ENCODE results near the gene RASSF1. TPM values are rescaled to one million over a fixed set of nuclear protein-coding genes. Genes with fewer than 3 reads are reported as not detected.
A peak's percentile ranks its signal among the peaks of the same experiment; 100 is the strongest.

RASSF1 gene
- total RNA-seq, 1 donor from 2014 or later = 27.8 TPM

DNA sequence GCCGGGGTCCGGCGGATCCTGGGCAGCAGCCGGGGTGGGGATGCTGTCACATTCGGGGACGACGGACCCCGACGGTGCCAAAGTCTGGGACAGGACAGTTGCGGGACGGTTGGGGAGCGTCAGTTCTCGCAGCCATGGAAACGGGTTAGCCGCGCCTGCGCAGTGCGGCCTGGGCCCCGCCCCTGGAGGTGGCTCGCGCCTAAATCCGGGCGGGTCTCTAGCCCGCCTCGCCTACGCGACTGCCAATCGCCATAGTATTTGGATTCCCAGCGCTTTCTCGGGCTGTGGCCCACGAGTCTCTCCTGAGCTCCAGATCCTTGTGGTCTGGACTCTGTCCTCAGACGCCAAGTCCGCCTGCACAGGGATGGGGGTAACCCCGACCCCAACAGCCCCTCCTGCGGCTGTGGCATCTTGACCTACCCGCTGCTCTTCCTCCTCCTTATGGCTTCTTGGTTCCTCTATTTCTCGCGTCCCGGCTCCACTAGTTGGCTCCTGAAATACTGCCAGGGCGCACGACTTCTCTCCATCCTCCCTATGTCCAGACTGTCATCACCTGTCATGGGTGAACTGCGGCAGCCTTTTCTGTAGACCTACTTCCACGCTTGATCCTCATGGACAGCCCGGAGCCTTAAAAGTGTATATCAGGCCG is 5.1 kb upstream of the RASSF1 start, which contains the start of gene ZMYND10:
TSS of gene ZMYND10 (minus strand) at position 147 of the 649 bp plus-strand sequence. CDS start 153 bp downstream, outside the sequence.
- peaks cover 7% of the 10 kb centered on the region for H3K9me3 Mint-ChIP-seq (ENCODE audit: unreplicated experiment)
- peaks cover 12% of the 10 kb centered on the region for H3K27me3 Mint-ChIP-seq (ENCODE audit: unreplicated experiment)
- TF ChIP-seq, protein P1, sequence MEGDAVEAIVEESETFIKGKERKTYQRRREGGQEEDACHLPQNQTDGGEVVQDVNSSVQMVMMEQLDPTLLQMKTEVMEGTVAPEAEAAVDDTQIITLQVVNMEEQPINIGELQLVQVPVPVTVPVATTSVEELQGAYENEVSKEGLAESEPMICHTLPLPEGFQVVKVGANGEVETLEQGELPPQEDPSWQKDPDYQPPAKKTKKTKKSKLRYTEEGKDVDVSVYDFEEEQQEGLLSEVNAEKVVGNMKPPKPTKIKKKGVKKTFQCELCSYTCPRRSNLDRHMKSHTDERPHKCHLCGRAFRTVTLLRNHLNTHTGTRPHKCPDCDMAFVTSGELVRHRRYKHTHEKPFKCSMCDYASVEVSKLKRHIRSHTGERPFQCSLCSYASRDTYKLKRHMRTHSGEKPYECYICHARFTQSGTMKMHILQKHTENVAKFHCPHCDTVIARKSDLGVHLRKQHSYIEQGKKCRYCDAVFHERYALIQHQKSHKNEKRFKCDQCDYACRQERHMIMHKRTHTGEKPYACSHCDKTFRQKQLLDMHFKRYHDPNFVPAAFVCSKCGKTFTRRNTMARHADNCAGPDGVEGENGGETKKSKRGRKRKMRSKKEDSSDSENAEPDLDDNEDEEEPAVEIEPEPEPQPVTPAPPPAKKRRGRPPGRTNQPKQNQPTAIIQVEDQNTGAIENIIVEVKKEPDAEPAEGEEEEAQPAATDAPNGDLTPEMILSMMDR (IDR thresholded peaks at IDR 0.05; ENCODE audit: partially characterized antibody, unreplicated experiment) = no peak
- H3K36me3 Mint-ChIP-seq (ENCODE audit: unreplicated experiment) = no peaks in the 10 kb centered on the region
- H3K4me3 Mint-ChIP-seq (ENCODE audit: unreplicated experiment) = peak within 1 kb of the TSS; percentile 90
- peak; percentile 62 for DNase-seq
- no peak within 1 kb of the TSS for H3K27ac Mint-ChIP-seq (ENCODE audit: unreplicated experiment)
- H3K4me1 Mint-ChIP-seq (ENCODE audit: low read depth, unreplicated experiment) = peaks cover 7% of the 10 kb centered on the region

DNA sequence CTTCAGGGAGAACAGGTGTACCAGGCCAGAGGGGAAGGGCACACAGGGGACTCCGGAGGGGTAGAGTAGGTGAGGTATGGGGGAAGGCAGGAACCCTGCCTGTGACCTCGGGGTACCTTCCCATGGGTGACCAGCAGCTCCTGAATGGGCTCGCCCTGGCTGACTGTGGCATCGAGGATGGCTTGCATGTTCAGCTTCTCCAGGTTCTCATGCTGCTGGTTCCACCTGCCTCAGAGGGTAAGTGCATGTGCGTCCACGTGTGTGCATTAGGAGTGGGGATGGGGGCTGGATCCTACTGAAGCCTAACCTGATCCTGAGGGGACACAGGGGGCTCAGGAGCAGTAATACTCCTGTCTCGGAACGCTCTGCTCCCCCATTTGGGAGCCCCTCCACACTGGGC is 4.4 kb upstream of the RASSF1 start:
- no peak for DNase-seq
- H3K27me3 Mint-ChIP-seq (ENCODE audit: unreplicated experiment) = peaks cover 13% of the 10 kb centered on the region
- H3K4me3 Mint-ChIP-seq (ENCODE audit: unreplicated experiment) = no peak overlapping the region
- H3K36me3 Mint-ChIP-seq (ENCODE audit: unreplicated experiment) = no peaks in the 10 kb centered on the region
- TF ChIP-seq, protein P1 (IDR thresholded peaks at IDR 0.05; ENCODE audit: partially characterized antibody, unreplicated experiment) = no peak
- H3K27ac Mint-ChIP-seq (ENCODE audit: unreplicated experiment) = no peak overlapping the region
- H3K4me1 Mint-ChIP-seq (ENCODE audit: low read depth, unreplicated experiment) = peaks cover 4% of the 10 kb centered on the region
- H3K9me3 Mint-ChIP-seq (ENCODE audit: unreplicated experiment) = peaks cover 5% of the 10 kb centered on the region

DNA sequence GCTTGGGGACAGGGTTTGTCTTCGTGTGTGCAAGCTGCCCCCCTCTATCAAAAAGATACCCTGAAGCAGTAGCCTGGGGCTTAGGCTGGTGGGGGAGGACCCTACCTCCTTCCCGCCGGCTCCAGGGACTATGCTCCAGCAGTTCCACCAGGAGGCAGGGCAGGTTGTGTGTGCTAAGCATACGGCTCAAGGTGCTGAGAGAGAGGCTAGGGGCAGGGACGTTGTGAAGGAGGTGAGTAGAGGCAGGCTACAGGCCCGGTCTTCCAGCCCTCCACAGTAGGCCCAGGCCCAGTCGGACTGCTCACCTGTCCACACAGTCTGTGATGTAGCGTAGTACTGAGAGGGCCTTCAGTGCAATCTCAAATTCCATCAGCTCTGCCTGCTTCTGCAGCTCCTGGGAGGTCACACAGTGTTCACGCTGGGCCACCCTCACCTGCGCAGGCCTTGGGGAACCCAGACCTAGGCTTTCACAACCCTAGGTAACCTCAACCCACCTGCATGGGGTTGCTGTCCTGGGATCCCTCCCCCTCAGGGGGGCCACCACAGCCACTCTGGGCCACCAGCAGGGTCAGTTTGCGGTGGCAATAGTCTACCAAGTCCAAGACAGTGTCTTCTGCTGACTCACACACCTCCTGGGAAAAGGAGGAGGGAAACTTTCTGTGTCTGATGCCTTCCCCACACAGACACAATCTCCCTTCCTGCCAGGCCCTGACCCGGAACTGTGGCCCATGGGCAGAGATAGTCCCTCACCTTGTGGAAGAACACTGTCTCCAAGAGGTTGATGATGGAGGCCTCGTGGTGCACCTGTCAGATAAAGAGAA is 2.4 kb upstream of the RASSF1 start:
- no peak overlapping the region for H3K27ac Mint-ChIP-seq (ENCODE audit: unreplicated experiment)
- peaks cover 17% of the 10 kb centered on the region for H3K9me3 Mint-ChIP-seq (ENCODE audit: unreplicated experiment)
- H3K4me1 Mint-ChIP-seq (ENCODE audit: low read depth, unreplicated experiment) = peaks cover 15% of the 10 kb centered on the region
- TF ChIP-seq, protein P1 (IDR thresholded peaks at IDR 0.05; ENCODE audit: partially characterized antibody, unreplicated experiment) = no peak
- H3K36me3 Mint-ChIP-seq (ENCODE audit: unreplicated experiment) = peaks cover 4% of the 10 kb centered on the region
- no peak overlapping the region for H3K4me3 Mint-ChIP-seq (ENCODE audit: unreplicated experiment)
- H3K27me3 Mint-ChIP-seq (ENCODE audit: unreplicated experiment) = peaks cover 27% of the 10 kb centered on the region
- DNase-seq = no peak

DNA sequence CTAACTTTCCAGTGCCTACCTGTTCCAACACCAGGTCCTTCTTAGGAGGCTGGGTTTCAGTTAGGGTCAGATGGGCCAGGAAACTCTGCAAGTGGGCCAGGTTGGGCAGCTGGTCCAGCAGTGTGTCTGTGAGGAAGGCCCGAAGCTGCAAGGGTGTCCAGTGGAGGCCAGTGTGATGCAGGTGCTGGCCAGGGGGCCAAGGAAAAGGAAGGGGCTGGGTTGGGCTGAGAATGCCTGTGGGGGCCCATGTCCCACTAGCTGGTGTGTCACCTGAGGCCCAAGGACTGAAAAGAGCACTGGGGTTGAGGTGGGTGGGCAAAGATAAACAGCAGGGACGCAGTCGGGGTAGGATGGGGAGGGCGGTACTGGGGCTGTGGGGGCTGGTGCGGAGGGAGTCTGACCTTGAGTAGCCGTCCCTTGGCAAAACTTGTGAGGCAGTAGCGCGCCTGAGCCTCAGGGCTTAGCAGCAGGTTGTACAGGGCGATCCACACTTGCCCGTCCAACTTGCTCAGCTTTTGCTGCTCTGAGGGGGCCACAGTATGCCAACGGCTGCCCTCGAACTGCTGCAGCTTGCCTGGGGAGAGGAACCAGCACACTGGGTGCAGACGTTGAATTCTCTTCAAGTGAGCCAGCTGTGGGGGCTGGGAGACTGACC is 1.5 kb upstream of the RASSF1 start:
- DNase-seq = no peak
- Mint-ChIP-seq H3K27me3 (ENCODE audit: unreplicated experiment) (peaks cover 27% of the 10 kb centered on the region), H3K4me1 (ENCODE audit: low read depth, unreplicated experiment) (peaks cover 15% of the 10 kb centered on the region), H3K9me3 (ENCODE audit: unreplicated experiment) (peaks cover 17% of the 10 kb centered on the region), H3K27ac (ENCODE audit: unreplicated experiment) (no peak overlapping the region), H3K4me3 (ENCODE audit: unreplicated experiment) (no peak overlapping the region), H3K36me3 (ENCODE audit: unreplicated experiment) (peaks cover 4% of the 10 kb centered on the region)
- TF ChIP-seq, protein P1 (IDR thresholded peaks at IDR 0.05; ENCODE audit: partially characterized antibody, unreplicated experiment) = no peak
